IMR-90 (cell line): ENCODE measurements around the gene ARHGEF12. TPM values are rescaled to one million over a fixed set of nuclear protein-coding genes. Genes with fewer than 3 reads are reported as not detected.

Experiments
- ATAC-seq: fragments of 200-7000 bp; cut with Tn5 transposase; 2 replicates; pipeline ENCODE4 v1.9.1; 2020; ENCODE audit warnings: low read depth, mild to moderate bottlenecking, moderate library complexity
- BruUV-seq: library from RNA; stranded (reverse); fragments of 400-500 nt; replicated peaks from 2 replicates; lab custom pipeline; 2021; lab: Mats Ljungman, UMichigan
- CTCF ChIA-PET: fragments of 300-600 bp; formaldehyde crosslinking; extraction: SDS; loops from one replicate; lab custom pipeline; 2021; ENCODE audit warnings: antibody characterized with exemption; lab: Yijun Ruan, JAX
- POLR2A ChIA-PET: fragments of 300-600 bp; sonication (Branson Sonifier 250); formaldehyde crosslinking; loops from one replicate; lab custom pipeline; 2022; ENCODE audit warnings: antibody characterized with exemption; ENCODE audit not compliant: unreplicated experiment; lab: Charles Lee
- DNase-seq: peaks from one replicate; pipeline ENCODE4 v3.0.0; 2013
- H2AFZ ChIP-seq: replicated peaks from 2 replicates; pipeline ENCODE3; 2013; ENCODE audit warnings: low read length, mild to moderate bottlenecking; ENCODE audit not compliant: poor library complexity
- H2AK5ac ChIP-seq: 2 replicates; pipeline ENCODE4 v1.6.1; 2013; ENCODE audit warnings: low read depth, low read length, inconsistent platforms
- H2AK9ac ChIP-seq: replicated peaks from 2 replicates; pipeline ENCODE3; 2013; ENCODE audit warnings: mild to moderate bottlenecking, low read depth, low read length, moderate library complexity; ENCODE audit not compliant: poor library complexity
- H2BK120ac ChIP-seq: 2 replicates; pipeline ENCODE4 v1.6.1; 2013; ENCODE audit warnings: low read depth, low read length, inconsistent platforms
- H2BK15ac ChIP-seq: 3 replicates; pipeline ENCODE4 v1.6.1; 2013; ENCODE audit warnings: low read depth, low read length, inconsistent platforms
- H2BK20ac ChIP-seq: 2 replicates; pipeline ENCODE4 v1.6.1; 2013; ENCODE audit warnings: low read depth, mild to moderate bottlenecking, inconsistent platforms, low read length, moderate library complexity
- H2BK5ac ChIP-seq: 2 replicates; pipeline ENCODE4 v1.6.1; 2013; ENCODE audit warnings: mild to moderate bottlenecking, low read depth, low read length, inconsistent platforms; ENCODE audit not compliant: poor library complexity, severe bottlenecking
- H3K14ac ChIP-seq: replicated peaks from 2 replicates; pipeline ENCODE4 v1.6.1; 2013; ENCODE audit warnings: low read depth, low read length, inconsistent platforms
- H3K18ac ChIP-seq: 2 replicates; pipeline ENCODE4 v1.6.1; 2013; ENCODE audit warnings: low read depth, low read length, control low read depth
- H3K23ac ChIP-seq: 2 replicates; pipeline ENCODE4 v1.6.1; 2013; ENCODE audit warnings: low read depth, low read length, inconsistent platforms
- H3K27ac ChIP-seq: 2 replicates; pipeline ENCODE4 v1.5.1; 2013; ENCODE audit warnings: mild to moderate bottlenecking, control low read depth, low read length; ENCODE audit not compliant: insufficient read depth
- H3K27me3 ChIP-seq: 2 replicates; pipeline ENCODE4 v1.6.1; 2013; ENCODE audit warnings: low read length; ENCODE audit not compliant: control insufficient read depth, insufficient read depth
- H3K36me3 ChIP-seq: 2 replicates; pipeline ENCODE4 v1.6.1; 2013; ENCODE audit warnings: low read length, mixed read lengths; ENCODE audit not compliant: control insufficient read depth, insufficient read depth
- H3K4ac ChIP-seq: 2 replicates; pipeline ENCODE4 v1.6.1; 2013; ENCODE audit warnings: low read depth, low read length, inconsistent platforms
- H3K4me1 ChIP-seq: 2 replicates; pipeline ENCODE4 v1.6.1; 2013; ENCODE audit warnings: low read length, mixed read lengths; ENCODE audit not compliant: control insufficient read depth, insufficient read depth
- H3K4me2 ChIP-seq: 2 replicates; pipeline ENCODE4 v1.6.1; 2013; ENCODE audit warnings: low read depth, mild to moderate bottlenecking, control low read depth, low read length, moderate library complexity
- H3K4me3 ChIP-seq: 2 replicates; pipeline ENCODE4 v1.5.1; 2013; ENCODE audit warnings: low read depth, mild to moderate bottlenecking, control low read depth, low read length, moderate library complexity; ENCODE audit not compliant: insufficient read depth
- H3K56ac ChIP-seq: 2 replicates; pipeline ENCODE4 v1.6.1; 2013; ENCODE audit warnings: low read length, inconsistent platforms; ENCODE audit not compliant: insufficient read depth; ENCODE audit errors: extremely low read depth
- H3K79me1 ChIP-seq, 2 experiments: 2 replicates each; pipeline ENCODE4 v1.6.1; 2013; ENCODE audit warnings: low read length in 2 of 2, inconsistent platforms in 1 of 2, low read depth in 1 of 2
- H3K9ac ChIP-seq: 2 replicates; pipeline ENCODE4 v1.6.1; 2013; ENCODE audit warnings: low read depth, low read length, control low read depth
- H3K9me1 ChIP-seq: 2 replicates; pipeline ENCODE4 v1.6.1; 2013; ENCODE audit warnings: low read length, inconsistent platforms; ENCODE audit not compliant: insufficient read depth
- H3K9me3 ChIP-seq: 2 replicates; pipeline ENCODE4 v1.6.1; 2013; ENCODE audit warnings: low read length; ENCODE audit not compliant: control insufficient read depth, insufficient read depth
- H4K20me1 ChIP-seq: 2 replicates; pipeline ENCODE4 v1.6.1; 2013; ENCODE audit warnings: low read length, inconsistent platforms; ENCODE audit not compliant: insufficient read depth
- H4K5ac ChIP-seq: 2 replicates; pipeline ENCODE4 v1.6.1; 2013; ENCODE audit warnings: mild to moderate bottlenecking, low read depth, low read length, control low read depth
- H4K8ac ChIP-seq, 2 experiments: 2 replicates each; pipeline ENCODE4 v1.6.1; 2013; ENCODE audit warnings: low read depth in 2 of 2, low read length in 2 of 2, control low read depth in 1 of 2, inconsistent platforms in 1 of 2
- H4K91ac ChIP-seq: 2 replicates; pipeline ENCODE4 v1.6.1; 2013; ENCODE audit warnings: low read depth, low read length, inconsistent platforms; ENCODE audit not compliant: insufficient read depth
- BHLHE40 ChIP-seq: fragments of 150-350 bp; IDR thresholded peaks from 2 replicates; pipeline ENCODE4 v1.6.1; 2016; ENCODE audit warnings: mild to moderate bottlenecking, low read depth, low read length
- MAZ ChIP-seq: IDR thresholded peaks from 2 replicates; pipeline ENCODE4 v1.6.1; 2012; ENCODE audit warnings: low read depth, mild to moderate bottlenecking, low read length, improper control_type of control experiment, moderate library complexity, borderline replicate concordance
- NFE2L2 ChIP-seq: fragments of 150-350 bp; IDR thresholded peaks from 2 replicates; pipeline ENCODE4 v1.6.1; 2016; ENCODE audit warnings: low read depth, mild to moderate bottlenecking, low read length
- POLR2A ChIP-seq: IDR thresholded peaks from 2 replicates; pipeline ENCODE4 v1.6.1; 2012; ENCODE audit warnings: mild to moderate bottlenecking, low read depth, low read length
- RAD21 ChIP-seq: IDR thresholded peaks from 2 replicates; pipeline ENCODE4 v1.6.1; 2012; ENCODE audit warnings: low read length, improper control_type of control experiment
- RCOR1 ChIP-seq: IDR thresholded peaks from 2 replicates; pipeline ENCODE4 v1.6.1; 2012; ENCODE audit warnings: mild to moderate bottlenecking, low read length, improper control_type of control experiment; ENCODE audit not compliant: insufficient replicate concordance
- RFX5 ChIP-seq: IDR thresholded peaks from 2 replicates; pipeline ENCODE4 v1.8.0; 2012; ENCODE audit warnings: low read depth, mild to moderate bottlenecking, low read length, moderate library complexity
- dilution Hi-C: fragments of 300-500 bp; cut with HindIII; formaldehyde crosslinking; loops from one replicate; pipeline ENCODE4 v1.14.3; 2018; ENCODE audit warnings: low sequenced_read_pairs; ENCODE audit not compliant: unreplicated experiment
- in situ Hi-C: fragments of 300-500 bp; cut with MboI; formaldehyde crosslinking; loops from 3 replicates; pipeline ENCODE4 v1.14.3; 2019; ENCODE audit warnings: low sequenced_read_pairs, inconsistent platforms, mixed read lengths
- intact Hi-C: fragments of 100-400 bp; cut with micrococcal nuclease; formaldehyde crosslinking; loops from 2 replicates; pipeline ENCODE4 v1.10.0; 2022
- polyA plus RNA-seq, 3 experiments: library from polyadenylated mRNA; depleted of rRNA; stranded (reverse); fragments of >200 nt; gene quantifications; 2 replicates each; pipeline ENCODE4 v1.2.3, GENCODE V29; 2012; ENCODE audit warnings: low replicate concordance in 1 of 3
- total RNA-seq: library from RNA; depleted of rRNA; stranded (reverse); fragments of >200 nt; gene quantifications from 2 replicates; pipeline ENCODE4 v1.2.3, GENCODE V29; 2012

Gene ARHGEF12
- total and polyA plus RNA-seq, 2 of the 4 experiments (the other 2 are of a cell fraction): 25.5 to 115 TPM

DNA sequence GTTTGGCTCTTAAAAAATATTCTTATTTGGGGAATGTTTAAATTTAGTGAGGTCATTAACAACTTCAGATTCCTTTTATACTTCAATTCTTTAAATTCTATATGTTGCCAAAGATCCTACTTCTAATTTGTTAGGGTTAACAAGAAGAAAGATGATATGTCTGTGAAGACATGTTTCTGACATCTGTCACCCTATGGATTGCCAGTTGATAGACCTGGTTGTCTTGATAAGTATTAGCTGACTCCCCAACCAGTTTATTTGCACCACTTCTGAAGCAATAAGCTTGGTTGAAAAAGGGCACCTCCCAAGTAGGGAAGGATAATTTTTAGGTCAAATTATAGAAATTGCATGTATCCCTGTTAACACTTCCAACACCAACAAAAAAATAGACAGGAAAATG, 29.3 kb downstream of the ARHGEF12 start:
- Histone ChIP-seq H2BK20ac (no peak overlapping the region), H2BK15ac (no peak overlapping the region), H2AK5ac (no peak overlapping the region), H2AK9ac (no peak overlapping the region), H2BK5ac (no peak overlapping the region), H2AFZ (no peak overlapping the region), H3K9ac (no peak overlapping the region), H4K20me1 (peaks cover 77% of the 10 kb centered on the region), H3K4me2 (no peak overlapping the region), H4K91ac (no peak overlapping the region), H3K36me3 (no peaks in the 10 kb centered on the region), H4K5ac (no peak overlapping the region), H3K14ac (no peak overlapping the region; the same call in 1 of the 2 replicates), H3K4ac (no peak overlapping the region), H4K8ac (no peak overlapping the region), H3K27ac (no peak overlapping the region), H2BK120ac (no peak overlapping the region), H3K4me3 (no peak overlapping the region), H3K9me1 (peaks cover 5% of the 10 kb centered on the region; the same call in 1 of the 2 replicates), H3K27me3 (no peaks in the 10 kb centered on the region), H3K79me1 (peaks cover 19 to 50% of the 10 kb centered on the region in 2 experiments), H3K23ac (no peak overlapping the region), H3K4me1 (peaks cover 12% of the 10 kb centered on the region), H3K56ac (no peak overlapping the region), H3K9me3 (no peaks in the 10 kb centered on the region), H3K18ac (no peak overlapping the region)
- TF ChIP-seq RAD21 (no peak), BHLHE40 (no peak), RFX5 (no peak), MAZ (no peak), POLR2A (no peak), NFE2L2 (no peak), RCOR1 (no peak)
- POLR2A ChIA-PET: no interaction called here
- intact Hi-C loops (loop anchor here (5.0 kb wide), 1 partner anchor 57 kb away; no protein-coding TSS in a partner anchor), dilution Hi-C loops (no loop called here), in situ Hi-C loops (no loop called here)
- no TSS peak for BruUV-seq
- ATAC-seq (no peak), DNase-seq (no peak)
- CTCF ChIA-PET: no interaction called here
